ENCODE results near the gene DOCK7. TPM values are rescaled to one million over a fixed set of nuclear protein-coding genes. Genes with fewer than 3 reads are reported as not detected.

The DOCK7 gene
- total RNA-seq: 34.8 and 47.1 TPM in 2 replicates

GRCh38 chr1:62687903-62688686 is at the start of gene DOCK7:
Gene DOCK7, minus strand, starts transcription at chr1:62688386. Its CDS starts 122 bp downstream, at chr1:62688264.

GRCh38 chr1:62597281-62597680 is 90.9 kb downstream of the DOCK7 start, which contains the start of gene ANGPTL3:
Gene ANGPTL3, plus strand, starts transcription at chr1:62597520. Its CDS starts 47 bp downstream, at chr1:62597567.

GRCh38 chr1:62436466-62437272 is 251.5 kb downstream of the DOCK7 start, which contains the start of gene USP1:
Gene USP1, plus strand, starts transcription at chr1:62437049. Its CDS starts 2,819 bp downstream, at chr1:62439868.

Other genes with a start within 250 kb of the DOCK7 start
- not detected in 2 replicates for gene ANGPTL3, start 90.9 kb downstream of the DOCK7 start, total RNA-seq
- 3.1 and 4.9 TPM in 2 replicates for gene ATG4C, start 95.7 kb upstream of the DOCK7 start, total RNA-seq

Measured in cardiac atrium fibroblast (primary cell).